T-helper 17 cell (primary cell): ENCODE results near the gene DRD1. TPM values are rescaled to one million over a fixed set of nuclear protein-coding genes. Genes with fewer than 3 reads are reported as not detected.
"Not testable (repeated sequence)": the region's sequence is repeated elsewhere in the genome, so short reads cannot be mapped to it uniquely, and the experiment has no call there.

Experiments
- ATAC-seq: fragments of 150-1000 bp; cut with Tn5 transposase; 2 replicates; pipeline ENCODE4 v1.10.0; 2021; ENCODE audit warnings: mild to moderate bottlenecking, moderate library complexity
- DNase-seq, 3 donors: peaks; one replicate each; pipeline versions ENCODE4 v3.0.0 to v3.0.0-alpha.2; 2020 to 2021
- H3K9me3 ChIP-seq: one replicate; pipeline ENCODE4 v1.7.0; 2013; ENCODE audit warnings: low read length, mild to moderate bottlenecking; ENCODE audit not compliant: control insufficient read depth, poor library complexity, severe bottlenecking
- H3K27ac Mint-ChIP-seq: one replicate; pipeline ENCODE4 v1.8.0; 2022; ENCODE audit warnings: mild to moderate bottlenecking, moderate library complexity, mixed read lengths
- H3K27me3 Mint-ChIP-seq: one replicate; pipeline ENCODE4 v1.8.0; 2022; ENCODE audit warnings: mixed read lengths
- H3K36me3 Mint-ChIP-seq: one replicate; pipeline ENCODE4 v1.8.0; 2022; ENCODE audit warnings: low read depth, mixed read lengths
- H3K4me1 Mint-ChIP-seq: one replicate; pipeline ENCODE4 v1.8.0; 2022; ENCODE audit warnings: mild to moderate bottlenecking, mixed read lengths
- H3K4me3 Mint-ChIP-seq: one replicate; pipeline ENCODE4 v1.8.0; 2022; ENCODE audit warnings: mild to moderate bottlenecking, moderate library complexity, mixed read lengths
- total RNA-seq, 4 donors: library from RNA in 2 of 4; stranded (reverse) in 2 of 4; gene quantifications; one replicate each; pipeline ENCODE4 v1.2.3 and lab custom pipeline; 2022 to 2026

DRD1 gene
- total RNA-seq, 2 donors from 2014 or later = not detected

DNA sequence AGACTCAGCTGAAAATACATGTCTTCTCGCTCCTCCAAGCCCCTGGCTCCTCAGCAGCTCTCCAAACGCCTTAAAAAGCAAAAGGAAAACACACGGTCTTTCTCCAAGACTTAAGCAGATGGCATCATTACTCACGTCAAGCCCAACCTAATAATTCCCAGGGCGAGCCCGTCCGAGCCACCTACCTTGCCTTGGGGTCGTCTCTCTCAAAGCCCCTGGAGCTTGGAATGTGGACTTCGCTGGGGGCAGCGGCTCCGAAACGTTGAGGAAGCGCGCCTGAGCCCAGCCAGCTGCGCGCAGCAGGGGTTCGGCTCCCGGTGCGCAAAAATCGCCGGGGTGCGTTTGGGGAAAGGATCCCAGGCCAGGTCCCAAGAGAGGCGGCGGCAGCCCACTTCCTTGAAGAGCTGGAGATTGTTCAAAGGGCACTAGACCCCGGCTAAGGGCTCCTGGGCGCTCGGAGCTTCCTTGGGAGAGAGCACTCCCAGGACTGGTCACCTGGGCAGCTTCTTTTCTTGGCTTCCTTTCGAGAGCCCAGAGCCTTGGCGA lies 395 bp downstream of the DRD1 start:
- H3K27ac Mint-ChIP-seq = no peak overlapping the region
- H3K4me1 Mint-ChIP-seq = peaks cover 8% of the 10 kb centered on the region
- DNase-seq (no peak), ATAC-seq (no peak)
- peaks cover 66% of the 10 kb centered on the region for H3K27me3 Mint-ChIP-seq
- no peaks in the 10 kb centered on the region for H3K9me3 ChIP-seq
- H3K36me3 Mint-ChIP-seq = peaks cover 3% of the 10 kb centered on the region
- peak overlapping the region; percentile 59 for H3K4me3 Mint-ChIP-seq

- peaks cover 4% of the 10 kb centered on the region for H3K4me1 Mint-ChIP-seq
- no peak overlapping the region for H3K27ac Mint-ChIP-seq
- no peak for ATAC-seq
- no peaks in the 10 kb centered on the region for H3K9me3 ChIP-seq
- H3K4me3 Mint-ChIP-seq = no peak overlapping the region
- H3K27me3 Mint-ChIP-seq = peaks cover 72% of the 10 kb centered on the region
- no peaks in the 10 kb centered on the region for H3K36me3 Mint-ChIP-seq
- DNase-seq = no peak
Measured at GRCh38 chr5:175438234-175438857, 5.6 kb downstream of the DRD1 start.

DNA sequence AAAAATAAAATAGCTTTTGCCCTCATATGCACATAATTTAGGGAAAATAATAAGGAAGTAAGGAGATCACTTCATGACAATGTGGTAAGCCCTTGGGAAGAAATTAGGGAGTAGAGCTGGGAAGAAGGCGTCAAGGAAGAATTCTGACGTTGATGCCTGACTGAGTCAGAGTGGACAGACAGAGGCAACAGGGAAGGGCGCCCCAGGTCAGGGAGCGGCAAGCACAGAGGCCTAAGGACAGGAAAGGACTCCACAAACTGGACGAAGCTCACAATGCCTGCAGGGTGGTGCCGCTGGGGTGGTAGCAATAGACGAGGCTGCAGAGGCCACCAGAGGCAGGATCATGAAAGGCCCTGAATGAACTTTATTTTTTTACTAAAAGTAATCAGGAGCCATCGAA lies 7.6 kb downstream of the DRD1 start:
- Mint-ChIP-seq H3K36me3 (no peaks in the 10 kb centered on the region), H3K27me3 (peaks cover 59% of the 10 kb centered on the region), H3K4me3 (no peak overlapping the region), H3K4me1 (peaks cover 3% of the 10 kb centered on the region), H3K27ac (no peak overlapping the region)
- ATAC-seq (no peak), DNase-seq (no peak)
- no peaks in the 10 kb centered on the region for H3K9me3 ChIP-seq

DNA sequence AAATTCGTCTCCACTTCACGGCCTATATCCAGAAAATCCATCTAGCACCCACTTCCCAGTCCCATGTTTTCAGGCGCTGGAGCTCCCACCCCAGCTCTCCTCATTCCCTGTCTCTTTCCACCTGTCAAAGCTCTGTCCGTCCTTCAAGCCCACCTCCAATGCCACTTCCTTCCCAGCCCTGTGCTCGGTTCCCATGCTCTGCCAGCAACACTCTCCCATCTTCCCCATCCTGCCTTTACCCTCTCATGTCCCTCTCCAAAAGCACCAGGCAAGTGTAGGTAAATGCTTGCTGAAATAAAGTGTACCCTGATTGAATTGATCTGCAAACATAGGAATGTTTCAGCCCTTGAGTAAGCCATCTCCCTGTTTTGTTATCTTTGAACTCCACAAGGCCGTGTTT lies 9.2 kb downstream of the DRD1 start:
- ATAC-seq (no peak), DNase-seq (no peak)
- no peak overlapping the region for H3K27ac Mint-ChIP-seq
- no peaks in the 10 kb centered on the region for H3K9me3 ChIP-seq
- H3K4me1 Mint-ChIP-seq = peaks cover 3% of the 10 kb centered on the region
- no peaks in the 10 kb centered on the region for H3K36me3 Mint-ChIP-seq
- H3K4me3 Mint-ChIP-seq = no peak overlapping the region
- peaks cover 56% of the 10 kb centered on the region for H3K27me3 Mint-ChIP-seq

- H3K9me3 ChIP-seq = no peaks in the 10 kb centered on the region
- DNase-seq (no peak), ATAC-seq (no peak)
- H3K27ac Mint-ChIP-seq = no peak overlapping the region
- no peak overlapping the region for H3K4me3 Mint-ChIP-seq
- no peaks in the 10 kb centered on the region for H3K4me1 Mint-ChIP-seq
- no peaks in the 10 kb centered on the region for H3K36me3 Mint-ChIP-seq
- H3K27me3 Mint-ChIP-seq = peaks cover 32% of the 10 kb centered on the region
Measured at GRCh38 chr5:175427762-175428161, 16.2 kb downstream of the DRD1 start.

DNA sequence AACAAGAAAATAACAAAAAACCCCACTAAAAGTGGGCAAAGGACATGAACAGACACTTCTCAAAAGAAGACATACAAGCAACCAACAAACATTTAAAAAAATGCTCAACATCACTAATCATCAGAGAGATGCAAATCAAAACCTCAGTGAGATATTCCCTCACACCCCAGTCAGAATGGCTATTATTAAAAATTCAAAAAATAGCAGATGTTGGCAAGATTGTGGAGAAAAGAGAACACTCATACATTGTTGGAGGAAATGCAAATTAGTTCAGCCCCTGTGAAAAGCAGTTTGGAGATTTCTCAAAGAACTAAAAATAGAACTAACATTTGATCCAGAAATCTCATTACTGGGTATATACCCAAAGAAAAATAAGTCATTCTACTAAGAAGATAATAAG lies 19.4 kb downstream of the DRD1 start:
- H3K9me3 ChIP-seq, H3K4me1 Mint-ChIP-seq, ATAC-seq, H3K27ac Mint-ChIP-seq, H3K36me3 Mint-ChIP-seq, DNase-seq, H3K4me3 Mint-ChIP-seq: not testable (repeated sequence)
- H3K27me3 Mint-ChIP-seq = peaks cover 41% of the 10 kb centered on the region

DNA sequence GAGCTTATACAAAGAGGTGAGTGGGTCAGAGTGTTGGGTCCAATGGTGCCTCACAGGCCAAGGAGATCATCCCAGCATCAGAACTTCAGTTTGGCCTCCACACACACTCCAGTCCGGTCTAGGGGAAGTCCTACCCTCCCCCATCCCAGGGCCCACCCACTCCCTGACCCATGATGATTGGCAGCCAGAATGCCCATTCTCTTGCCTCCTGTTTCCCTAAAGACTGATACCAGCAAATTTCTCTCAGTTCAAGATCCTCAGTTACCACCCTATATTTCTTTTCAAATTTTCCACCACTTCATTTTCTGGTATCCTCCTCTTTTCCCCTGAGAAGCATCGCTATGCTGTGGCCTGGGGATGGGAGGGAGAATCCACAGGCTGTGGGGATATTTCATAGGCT lies 21.9 kb downstream of the DRD1 start:
- peaks cover 50% of the 10 kb centered on the region for H3K27me3 Mint-ChIP-seq
- H3K4me3 Mint-ChIP-seq = no peak overlapping the region
- H3K4me1 Mint-ChIP-seq = no peaks in the 10 kb centered on the region
- ATAC-seq = no peak
- H3K9me3 ChIP-seq = no peaks in the 10 kb centered on the region
- H3K27ac Mint-ChIP-seq = no peak overlapping the region
- DNase-seq = no peak
- H3K36me3 Mint-ChIP-seq = peaks cover 7% of the 10 kb centered on the region

GRCh38 chr5:175420383-175420782 lies 23.6 kb downstream of the DRD1 start:
- Mint-ChIP-seq H3K36me3 (peaks cover 7% of the 10 kb centered on the region), H3K27ac (no peak overlapping the region), H3K4me1 (no peaks in the 10 kb centered on the region), H3K27me3 (peaks cover 52% of the 10 kb centered on the region), H3K4me3 (no peak overlapping the region)
- no peak for ATAC-seq
- no peak for DNase-seq
- no peaks in the 10 kb centered on the region for H3K9me3 ChIP-seq

DNA sequence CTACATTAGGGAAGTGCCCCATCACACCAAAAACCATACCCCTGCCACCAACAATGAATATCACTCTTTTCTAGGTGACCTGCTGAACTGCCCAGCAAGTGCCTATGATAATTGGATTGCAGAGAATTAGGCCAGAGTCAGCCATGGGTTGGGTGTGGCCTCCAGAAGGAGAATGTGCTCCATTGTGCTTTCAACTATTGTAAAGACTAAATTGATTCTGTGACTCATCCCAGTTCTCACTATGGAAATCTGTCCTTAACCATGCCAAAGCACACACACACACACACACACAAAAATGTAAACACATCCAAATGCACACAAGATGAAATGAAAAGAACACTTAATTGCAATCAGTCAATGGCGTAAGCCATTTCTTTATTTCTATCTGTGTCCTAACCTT lies 25.7 kb downstream of the DRD1 start:
- H3K4me1 Mint-ChIP-seq = no peaks in the 10 kb centered on the region
- peaks cover 7% of the 10 kb centered on the region for H3K36me3 Mint-ChIP-seq
- H3K27me3 Mint-ChIP-seq = peaks cover 47% of the 10 kb centered on the region
- no peak overlapping the region for H3K27ac Mint-ChIP-seq
- no peak overlapping the region for H3K4me3 Mint-ChIP-seq
- DNase-seq = no peak
- ATAC-seq = no peak
- H3K9me3 ChIP-seq = no peaks in the 10 kb centered on the region

GRCh38 chr5:175417384-175417783 lies 26.6 kb downstream of the DRD1 start:
- Mint-ChIP-seq H3K27me3 (peaks cover 46% of the 10 kb centered on the region), H3K36me3 (peaks cover 4% of the 10 kb centered on the region), H3K4me1 (no peaks in the 10 kb centered on the region), H3K27ac (no peak overlapping the region), H3K4me3 (no peak overlapping the region)
- ATAC-seq (no peak), DNase-seq (no peak)
- no peaks in the 10 kb centered on the region for H3K9me3 ChIP-seq

GRCh38 chr5:175415303-175415702 lies 28.7 kb downstream of the DRD1 start:
- ATAC-seq (no peak), DNase-seq (no peak)
- Mint-ChIP-seq H3K27me3 (peaks cover 32% of the 10 kb centered on the region), H3K4me3 (no peak overlapping the region), H3K36me3 (peaks cover 2% of the 10 kb centered on the region), H3K27ac (no peak overlapping the region), H3K4me1 (no peaks in the 10 kb centered on the region)
- no peaks in the 10 kb centered on the region for H3K9me3 ChIP-seq

- no peaks in the 10 kb centered on the region for H3K9me3 ChIP-seq
- Mint-ChIP-seq H3K27ac (no peak overlapping the region), H3K4me3 (no peak overlapping the region), H3K36me3 (no peaks in the 10 kb centered on the region), H3K4me1 (no peaks in the 10 kb centered on the region), H3K27me3 (peaks cover 20% of the 10 kb centered on the region)
- DNase-seq (no peak), ATAC-seq (no peak)
Measured at GRCh38 chr5:175410926-175411325, 33.1 kb downstream of the DRD1 start.

DNA sequence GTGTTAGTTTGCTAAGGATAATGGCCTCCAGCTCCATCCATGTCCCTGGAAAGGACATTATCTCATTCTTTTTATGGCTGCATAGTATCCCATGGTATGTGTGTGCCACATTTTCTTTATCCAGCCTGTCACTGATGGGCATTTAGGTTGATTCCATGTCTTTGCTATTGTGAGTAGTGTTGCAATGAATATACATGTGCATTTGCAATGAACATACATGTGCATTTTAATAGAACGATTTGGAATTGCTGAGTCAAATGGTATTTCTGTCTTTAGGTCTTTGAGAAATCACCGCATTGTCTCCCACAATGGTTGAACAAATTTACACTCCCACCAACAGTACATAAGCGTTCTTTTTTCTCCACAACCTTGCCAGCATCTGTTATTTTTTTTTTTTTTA lies 37.7 kb downstream of the DRD1 start:
- no peaks in the 10 kb centered on the region for H3K27me3 Mint-ChIP-seq
- no peak overlapping the region for H3K4me3 Mint-ChIP-seq
- H3K36me3 Mint-ChIP-seq = no peaks in the 10 kb centered on the region
- no peak overlapping the region for H3K27ac Mint-ChIP-seq
- ATAC-seq (no peak), DNase-seq (no peak)
- no peaks in the 10 kb centered on the region for H3K4me1 Mint-ChIP-seq
- no peaks in the 10 kb centered on the region for H3K9me3 ChIP-seq

GRCh38 chr5:175397590-175398297 lies 46.2 kb downstream of the DRD1 start:
- H3K36me3 Mint-ChIP-seq, H3K4me3 Mint-ChIP-seq, H3K4me1 Mint-ChIP-seq, H3K9me3 ChIP-seq, DNase-seq, H3K27ac Mint-ChIP-seq, ATAC-seq: not testable (repeated sequence)
- H3K27me3 Mint-ChIP-seq = peaks cover 14% of the 10 kb centered on the region
